ENCODE data around the gene WNT5B.

Gene WNT5B

GRCh38 chr12:1584326-1584725 is 44.7 kb upstream of the WNT5B start:
- H3K4me3 ChIP-seq (replicated peaks in 1 of 2; ENCODE audit: low read depth in 2 of 2, low read length in 2 of 2), result no peak overlapping the region
- TF ChIP-seq CTCF (IDR thresholded peaks at IDR 0.05; ENCODE audit: low read depth, low read length), result no peak
- DNase-seq (ENCODE audit: low read depth in 2 of 2), result no peak

GRCh38 chr12:1587927-1588574 is 41.0 kb upstream of the WNT5B start:
- no peak overlapping the region for H3K4me3 ChIP-seq (replicated peaks in 1 of 2; ENCODE audit: low read depth in 2 of 2, low read length in 2 of 2)
- TF ChIP-seq CTCF (IDR thresholded peaks at IDR 0.05; ENCODE audit: low read depth, low read length), result no peak
- DNase-seq (ENCODE audit: low read depth in 2 of 2), result peak in 1 of 2 donors; percentile 37

GRCh38 chr12:1588575-1588947 is 40.5 kb upstream of the WNT5B start:
- TF ChIP-seq CTCF (IDR thresholded peaks at IDR 0.05; ENCODE audit: low read depth, low read length), result no peak
- no peak for DNase-seq (ENCODE audit: low read depth in 2 of 2)
- H3K4me3 ChIP-seq (replicated peaks in 1 of 2; ENCODE audit: low read depth in 2 of 2, low read length in 2 of 2), result no peak overlapping the region

GRCh38 chr12:1590221-1590979 is 38.6 kb upstream of the WNT5B start:
- H3K4me3 ChIP-seq (replicated peaks in 1 of 2; ENCODE audit: low read depth in 2 of 2, low read length in 2 of 2), result peak overlapping the region; percentile 25 to 35
- TF ChIP-seq CTCF (IDR thresholded peaks at IDR 0.05; ENCODE audit: low read depth, low read length), result no peak
- peak; percentile 41 to 81 for DNase-seq (ENCODE audit: low read depth in 2 of 2)

GRCh38 chr12:1591034-1591433 is 38.0 kb upstream of the WNT5B start:
- peak overlapping the region; percentile 25 to 35 for H3K4me3 ChIP-seq (replicated peaks in 1 of 2; ENCODE audit: low read depth in 2 of 2, low read length in 2 of 2)
- DNase-seq (ENCODE audit: low read depth in 2 of 2), result peak in 1 of 2 donors; percentile 75
- peak; percentile 23 for TF ChIP-seq CTCF (IDR thresholded peaks at IDR 0.05; ENCODE audit: low read depth, low read length)

GRCh38 chr12:1591543-1591942 is 37.5 kb upstream of the WNT5B start:
- peak overlapping the region; percentile 38 to 42 for H3K4me3 ChIP-seq (replicated peaks in 1 of 2; ENCODE audit: low read depth in 2 of 2, low read length in 2 of 2)
- TF ChIP-seq CTCF (IDR thresholded peaks at IDR 0.05; ENCODE audit: low read depth, low read length), result no peak
- DNase-seq (ENCODE audit: low read depth in 2 of 2), result no peak
